Left lobe of liver (tissue), 2 donors: ENCODE data around the gene WDR93. TPM values are rescaled to one million over a fixed set of nuclear protein-coding genes. Genes with fewer than 3 reads are reported as not detected.
A peak's percentile ranks its signal among the peaks of the same experiment; 100 is the strongest.

ENCODE experiments used
- ATAC-seq: fragments of 200-7000 bp; cut with Tn5 transposase; one replicate; pipeline ENCODE4 v1.9.1; 2020; ENCODE audit warnings: mild to moderate bottlenecking, moderate library complexity
- DNase-seq: peaks from one replicate; pipeline ENCODE4 v3.0.0-alpha.2; 2020; ENCODE audit warnings: low spot score
- total RNA-seq: library from RNA; stranded (reverse); gene quantifications from one replicate; pipeline ENCODE4 v1.2.1, GENCODE V29; 2021
- donor health status: DM: no; HTN: no; CAD: no; lungs with moderate emphysema.
- donor health status: DM: no; HTN: yes; CAD: no.

The WDR93 gene
- not detected for total RNA-seq

DNA sequence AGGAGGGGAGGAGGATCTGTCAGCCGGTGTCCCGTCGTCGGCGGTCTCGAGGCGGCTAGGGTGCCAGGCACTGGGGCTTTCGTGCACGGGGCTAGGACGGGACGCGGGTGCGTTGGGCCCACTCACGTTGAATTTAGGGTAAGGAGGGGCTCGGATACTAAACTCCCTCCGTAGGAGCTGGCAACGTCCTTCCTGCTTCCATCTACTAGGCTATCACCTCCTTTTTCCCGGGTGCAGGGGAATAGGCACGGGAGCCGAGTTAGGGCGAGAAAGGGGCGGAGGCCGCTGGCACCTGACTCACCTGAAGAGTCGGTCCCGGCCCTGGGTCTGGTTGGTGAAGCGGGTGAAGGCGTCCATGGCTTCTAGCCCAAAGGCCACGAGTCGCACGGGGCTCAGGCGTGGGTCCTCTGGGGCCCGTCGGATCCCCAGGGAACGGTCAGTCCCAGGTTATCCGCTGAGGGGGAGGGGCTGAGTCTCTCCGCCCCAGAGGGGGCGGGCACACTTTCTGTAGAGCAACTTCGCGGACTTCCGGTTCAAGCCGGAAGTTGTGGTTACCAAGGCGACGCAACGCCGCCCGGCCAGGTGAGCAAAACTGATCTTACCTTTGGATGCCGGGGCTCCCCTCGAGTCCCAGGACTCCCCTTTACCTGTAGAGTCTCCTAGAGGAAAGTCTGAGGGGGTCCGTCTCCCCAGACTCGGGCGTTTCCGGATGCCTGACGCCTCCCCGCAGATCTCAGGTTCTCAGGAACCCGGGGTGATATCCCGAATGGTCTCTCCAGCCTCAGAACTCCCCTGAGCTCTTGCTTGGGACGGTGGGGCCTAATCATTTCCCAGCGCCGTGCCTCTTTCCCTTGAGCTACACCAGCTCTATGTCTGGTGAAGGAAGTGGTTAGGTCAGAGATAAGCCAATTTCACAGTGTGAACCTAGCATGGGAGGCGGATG is at the start of gene WDR93, which contains the start of gene PEX11A:
Gene WDR93, plus strand, starts transcription at position 536 of the 943 bp plus-strand sequence. CDS start 10,936 bp downstream, outside the sequence.
Gene PEX11A, minus strand, starts transcription at position 479 of the 943 bp plus-strand sequence. Its CDS starts 122 bp downstream, at position 357.
- DNase-seq (peak; percentile 98), ATAC-seq (peak; percentile 95)

- DNase-seq (no peak), ATAC-seq (no peak)
Observed at GRCh38 chr15:89641053-89641452, 49.6 kb upstream of the WDR93 start.

DNA sequence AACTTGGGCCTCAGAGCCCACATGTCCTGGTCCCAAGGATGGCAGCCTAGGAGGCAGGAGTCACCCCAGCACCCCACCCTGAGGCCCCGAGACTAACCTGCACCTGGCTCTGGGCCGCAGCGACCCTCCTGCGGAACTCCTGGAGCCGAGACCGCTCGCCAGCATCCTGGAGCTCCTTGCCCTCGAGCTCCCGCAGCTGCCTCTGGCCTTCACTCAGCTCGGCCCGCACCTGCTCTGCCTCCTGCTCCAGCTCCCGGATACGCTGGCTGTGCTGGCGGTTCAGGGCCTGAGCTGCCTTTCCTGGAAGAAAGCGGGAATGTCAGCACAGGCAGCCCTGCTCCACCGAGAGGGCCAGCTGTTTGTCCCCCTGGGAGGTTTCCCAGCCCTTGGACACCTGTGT is 48.5 kb upstream of the WDR93 start:
- DNase-seq = no peak
- peak; percentile 57 for ATAC-seq

DNA sequence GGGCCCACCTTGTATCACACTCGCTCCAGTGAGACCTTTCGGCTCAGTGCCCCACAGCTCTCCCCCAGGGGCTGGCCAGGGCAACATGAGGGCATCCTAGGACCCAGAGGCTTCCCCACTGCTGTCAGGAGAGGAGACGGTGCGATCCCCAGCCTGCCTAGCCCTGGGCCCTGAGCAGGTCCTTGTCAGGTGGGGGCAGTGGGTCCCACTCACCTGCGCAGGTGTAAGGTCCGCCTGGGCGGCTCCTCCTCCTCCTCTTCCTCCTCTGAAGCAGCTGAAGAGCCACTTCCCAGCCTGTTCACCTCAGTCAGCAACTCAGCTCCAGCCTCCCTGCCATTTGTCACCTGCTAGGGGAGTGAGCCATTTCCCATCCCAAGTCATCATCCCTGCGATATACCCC is 44.9 kb upstream of the WDR93 start:
- DNase-seq = no peak
- no peak for ATAC-seq

DNA sequence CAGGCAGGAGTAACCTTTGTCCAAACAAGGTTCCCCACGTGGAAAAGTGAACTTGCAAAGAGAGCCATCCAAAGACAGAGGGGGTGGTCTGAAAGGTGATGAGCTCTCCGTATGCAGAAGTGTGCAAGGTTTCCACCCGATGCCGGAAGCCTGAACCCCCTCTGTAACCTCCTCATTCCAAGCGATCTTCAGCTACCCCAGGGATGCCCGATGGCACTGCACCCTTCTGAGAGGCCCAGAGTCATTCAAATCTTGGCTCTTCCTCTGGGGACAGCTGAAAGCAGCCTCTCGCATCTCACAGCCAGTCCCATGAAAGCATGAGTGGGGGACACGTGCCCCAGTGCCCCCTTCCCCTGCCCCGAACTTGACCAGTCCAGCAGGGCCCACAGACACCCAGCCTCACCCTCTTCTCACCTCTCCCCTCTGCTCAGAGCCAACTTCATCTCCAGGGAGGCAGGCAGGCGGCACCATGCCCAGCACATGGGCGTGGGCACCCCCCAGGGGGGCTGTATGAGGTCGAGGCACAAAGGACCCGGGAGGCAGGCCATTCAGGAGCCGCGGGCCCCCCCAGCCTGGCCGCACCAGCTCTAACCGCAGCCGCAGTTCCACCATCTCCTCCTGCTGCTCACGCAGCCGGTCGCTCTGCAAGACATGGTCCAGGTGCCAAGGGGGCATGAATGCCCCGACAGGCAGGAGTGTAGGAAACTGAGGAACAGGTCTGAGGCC is 44.0 kb upstream of the WDR93 start:
- ATAC-seq (peak; percentile 4), DNase-seq (no peak)

DNA sequence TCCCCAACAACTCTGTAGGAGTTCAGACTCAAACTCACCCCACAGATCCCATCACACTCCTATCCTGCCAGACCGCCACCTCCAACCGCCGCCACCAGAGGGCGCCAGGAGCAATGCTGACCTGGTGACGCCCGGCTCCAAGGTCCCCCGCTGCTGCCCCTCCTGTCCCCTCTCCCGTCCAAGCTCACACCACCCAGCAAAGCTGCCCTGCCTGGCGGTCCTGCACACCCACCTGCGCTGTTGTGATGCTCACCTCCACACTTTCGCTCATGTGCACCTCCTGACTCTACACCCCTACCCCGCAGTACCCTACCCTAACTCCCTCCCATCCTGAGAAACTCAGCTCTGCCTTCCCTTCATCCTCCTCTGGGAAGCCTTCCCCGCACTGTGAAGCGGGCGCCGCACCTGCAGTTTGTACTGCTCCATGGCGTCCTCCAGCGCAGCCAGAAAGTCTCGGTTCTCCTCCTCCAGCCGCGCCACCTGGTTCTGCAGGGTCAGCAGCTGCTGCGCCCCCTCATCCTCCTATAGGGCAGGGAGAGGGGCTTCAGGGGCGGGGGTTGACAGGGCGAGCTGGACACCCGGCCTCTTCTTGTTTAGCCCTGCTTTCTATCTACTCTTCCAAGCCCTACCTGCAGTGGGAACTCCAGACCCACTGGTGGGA is 43.3 kb upstream of the WDR93 start:
- ATAC-seq (peak; percentile 94), DNase-seq (peak; percentile 80)

GRCh38 chr15:89648106-89649012 is 42.3 kb upstream of the WDR93 start:
- DNase-seq = no peak
- ATAC-seq = no peak

DNA sequence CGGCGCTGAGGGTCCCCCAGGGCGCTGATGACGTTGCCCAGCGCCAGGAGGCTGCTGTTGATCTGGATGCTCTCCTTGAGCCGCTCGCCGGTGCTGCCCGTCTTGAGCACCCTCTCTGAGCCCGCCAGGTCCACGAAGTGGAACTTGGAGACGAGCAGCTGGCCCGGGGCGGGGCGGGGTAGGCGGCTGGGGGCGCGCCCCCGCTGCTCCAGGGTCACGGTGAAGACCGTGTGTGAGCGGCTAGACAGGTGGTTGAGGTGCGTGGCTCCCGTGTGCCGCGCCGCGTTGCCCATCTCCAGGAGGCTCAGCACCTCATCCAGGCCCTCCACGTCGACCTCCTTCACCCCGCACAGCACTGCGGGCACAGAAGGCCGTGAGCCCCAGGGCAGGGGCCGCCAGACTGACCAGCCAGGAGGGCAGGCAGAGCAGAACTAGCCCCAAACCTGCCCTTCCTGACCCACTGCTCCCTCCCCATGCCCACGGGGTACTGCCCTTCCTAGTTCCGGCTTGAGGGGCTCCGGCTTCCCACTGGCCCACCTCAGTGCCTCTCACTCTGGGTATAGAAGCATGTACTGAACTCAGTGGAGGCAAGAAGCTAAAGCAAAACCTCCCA is 41.5 kb upstream of the WDR93 start:
- ATAC-seq = no peak
- DNase-seq = no peak

DNA sequence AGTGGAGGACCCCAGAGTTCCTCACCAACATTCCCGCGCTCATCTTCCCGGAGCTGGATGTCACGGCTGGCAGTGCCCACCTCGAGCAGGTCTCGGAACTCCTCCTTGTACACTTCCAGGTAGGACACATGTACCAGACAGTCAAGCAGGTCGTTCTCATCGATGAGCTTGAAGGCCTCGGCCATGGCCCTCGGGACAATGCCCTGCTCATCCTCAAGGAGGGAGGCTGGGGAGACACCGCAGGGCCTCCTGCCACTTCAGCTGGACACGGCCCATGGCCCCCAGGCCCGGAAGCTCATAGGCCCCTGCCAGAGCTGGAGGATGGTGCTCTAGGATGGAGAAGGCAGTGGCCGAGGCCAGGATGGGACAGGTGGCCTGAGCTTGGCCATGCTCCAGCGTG is 40.9 kb upstream of the WDR93 start:
- DNase-seq = no peak
- ATAC-seq = no peak

DNA sequence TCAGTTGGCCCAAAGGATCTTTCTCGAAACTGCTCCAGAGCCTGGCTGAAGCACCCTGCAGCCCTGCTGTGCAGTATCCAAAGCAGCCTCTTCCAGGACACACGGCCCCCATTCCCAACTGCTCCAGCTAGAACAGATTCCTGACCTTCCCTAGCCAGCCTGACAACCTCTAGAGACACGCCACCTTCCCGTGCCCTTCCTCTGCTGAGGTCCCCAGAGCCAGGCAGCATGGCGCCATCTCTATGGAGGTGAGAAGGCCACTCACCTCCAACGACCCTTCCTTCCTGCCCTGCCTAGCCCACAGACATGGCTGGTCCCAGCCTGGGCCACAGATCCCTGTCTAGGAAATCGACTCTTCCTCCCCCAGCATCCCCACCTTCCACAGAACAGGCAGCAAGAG is 38.5 kb upstream of the WDR93 start:
- no peak for ATAC-seq
- no peak for DNase-seq

- ATAC-seq = no peak
- DNase-seq = no peak
Observed at GRCh38 chr15:89652666-89653065, 37.9 kb upstream of the WDR93 start.

DNA sequence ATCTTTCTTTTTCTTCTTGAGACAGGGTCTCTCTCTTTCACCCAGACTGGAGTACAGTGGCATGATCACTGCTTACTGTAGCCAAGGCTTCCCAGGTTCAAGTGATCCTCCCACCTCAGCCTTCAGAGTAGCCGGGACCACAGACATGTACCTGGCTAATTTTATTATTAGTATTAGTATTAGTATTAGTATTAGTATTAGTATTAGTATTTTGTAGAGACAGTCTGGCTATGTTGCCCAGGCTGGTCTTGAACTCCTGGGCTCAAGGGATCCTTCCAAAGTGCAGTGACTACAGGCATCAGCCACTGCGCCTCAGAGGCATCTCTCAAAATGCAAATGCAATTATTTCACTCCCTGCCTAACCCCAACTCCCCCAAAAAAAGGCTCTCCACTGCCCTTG is 37.0 kb upstream of the WDR93 start:
- no peak for DNase-seq
- no peak for ATAC-seq

DNA sequence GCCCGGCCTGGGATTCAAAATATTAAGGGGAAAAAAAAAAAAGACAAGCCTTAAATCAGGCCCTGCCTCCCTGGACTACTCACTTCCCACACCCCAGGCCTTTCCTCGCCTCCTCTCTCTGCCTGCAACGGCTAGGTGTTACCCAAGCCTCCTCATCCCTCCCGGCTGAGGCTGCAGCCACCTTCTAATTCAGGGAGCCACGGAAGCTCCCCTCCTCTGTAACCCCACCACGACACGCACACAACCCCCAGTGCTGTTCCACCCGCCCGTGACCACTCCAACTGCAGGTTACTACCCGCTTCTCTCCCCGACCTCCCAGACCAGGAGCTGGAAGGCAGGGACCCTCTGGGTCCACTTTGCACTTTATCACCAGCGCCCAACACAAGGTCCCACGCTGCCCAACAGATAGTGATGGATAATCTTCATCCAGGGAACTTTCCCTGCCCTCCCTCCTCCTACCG is 36.3 kb upstream of the WDR93 start:
- DNase-seq (no peak), ATAC-seq (no peak)

- ATAC-seq (peak; percentile 78), DNase-seq (no peak)
Observed at GRCh38 chr15:89654847-89655805, 35.5 kb upstream of the WDR93 start, which contains the start of gene KIF7. TSS of gene KIF7 (minus strand) at chr15:89655467. CDS start at chr15:89652930, 2,537 bp downstream.

GRCh38 chr15:89656116-89656815 is 34.3 kb upstream of the WDR93 start:
- ATAC-seq = no peak
- no peak for DNase-seq

DNA sequence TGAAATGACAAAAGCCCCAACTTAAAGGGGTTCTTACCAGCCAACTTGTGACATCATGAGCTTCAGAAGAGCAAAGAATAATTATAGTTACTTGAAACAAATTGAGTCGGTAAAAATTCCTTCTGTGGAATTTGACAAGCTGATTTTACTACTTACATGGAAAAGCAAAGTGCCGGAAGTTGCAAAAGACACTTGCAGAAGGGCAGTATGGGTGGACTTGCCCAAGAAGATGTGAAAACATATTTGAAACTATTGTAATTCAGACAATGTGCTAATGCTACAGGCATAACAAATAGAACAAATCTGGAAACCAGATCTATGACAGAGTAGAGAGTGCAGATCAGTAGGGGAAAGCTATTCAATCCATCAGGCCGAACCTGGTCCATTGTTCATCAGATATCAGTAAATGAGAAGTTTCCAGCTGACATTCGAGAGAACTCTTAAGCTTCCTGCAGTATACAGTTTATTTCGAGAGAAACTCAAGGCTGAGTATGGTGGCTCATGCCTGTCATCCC is 32.9 kb upstream of the WDR93 start:
- DNase-seq = no peak
- no peak for ATAC-seq

- DNase-seq = no peak
- ATAC-seq = no peak
Observed at GRCh38 chr15:89659295-89659694, 31.3 kb upstream of the WDR93 start.

GRCh38 chr15:89660556-89660955 is 30.1 kb upstream of the WDR93 start:
- DNase-seq (no peak), ATAC-seq (no peak)
